Calu3 (cell line): ENCODE results near the gene SORCS1. TPM values are rescaled to one million over a fixed set of nuclear protein-coding genes. Genes with fewer than 3 reads are reported as not detected.

Experiments used
- BruUV-seq: library from RNA; stranded (reverse); fragments of 400-500 nt; replicated peaks from 2 replicates; lab custom pipeline; 2021; lab: Mats Ljungman, UMichigan
- CTCF ChIA-PET: fragments of 300-600 bp; sonication (Branson Sonifier 250); formaldehyde crosslinking; loops from one replicate; lab custom pipeline; 2022; ENCODE audit warnings: antibody characterized with exemption; lab: Charles Lee
- DNase-seq: peaks from one replicate; pipeline ENCODE4 v3.0.0; 2022
- H3K27ac Mint-ChIP-seq: one replicate; pipeline ENCODE4 v1.8.0; 2022; ENCODE audit warnings: mixed read lengths; ENCODE audit not compliant: unreplicated experiment
- H3K27me3 Mint-ChIP-seq: one replicate; pipeline ENCODE4 v1.8.0; 2022; ENCODE audit warnings: mixed read lengths; ENCODE audit not compliant: unreplicated experiment
- H3K36me3 Mint-ChIP-seq: one replicate; pipeline ENCODE4 v1.8.0; 2022; ENCODE audit warnings: mild to moderate bottlenecking, moderate library complexity, mixed read lengths; ENCODE audit not compliant: insufficient read depth, unreplicated experiment
- H3K4me1 Mint-ChIP-seq: one replicate; pipeline ENCODE4 v1.8.0; 2022; ENCODE audit warnings: mild to moderate bottlenecking, low read depth, mixed read lengths; ENCODE audit not compliant: unreplicated experiment
- H3K4me3 Mint-ChIP-seq: one replicate; pipeline ENCODE4 v1.8.0; 2022; ENCODE audit warnings: mild to moderate bottlenecking, low read depth, moderate library complexity, mixed read lengths; ENCODE audit not compliant: unreplicated experiment
- H3K9me3 Mint-ChIP-seq: one replicate; pipeline ENCODE4 v1.8.0; 2022; ENCODE audit warnings: low read depth, mixed read lengths; ENCODE audit not compliant: unreplicated experiment
- CTCF ChIP-seq: fragments of 200-600 bp; IDR thresholded peaks from one replicate; pipeline ENCODE4 v1.8.0; 2022; ENCODE audit warnings: antibody characterized with exemption; ENCODE audit not compliant: unreplicated experiment
- intact Hi-C: fragments of 100-400 bp; cut with micrococcal nuclease; formaldehyde crosslinking; loops from one replicate; pipeline ENCODE4 v1.10.0; 2022; ENCODE audit not compliant: unreplicated experiment
- total RNA-seq: library from RNA; stranded (reverse); gene quantifications from 2 replicates; pipeline ENCODE4 v1.2.3, GENCODE V29; 2022

The SORCS1 gene
- total RNA-seq, 1 experiment from 2014 or later: not detected

DNA sequence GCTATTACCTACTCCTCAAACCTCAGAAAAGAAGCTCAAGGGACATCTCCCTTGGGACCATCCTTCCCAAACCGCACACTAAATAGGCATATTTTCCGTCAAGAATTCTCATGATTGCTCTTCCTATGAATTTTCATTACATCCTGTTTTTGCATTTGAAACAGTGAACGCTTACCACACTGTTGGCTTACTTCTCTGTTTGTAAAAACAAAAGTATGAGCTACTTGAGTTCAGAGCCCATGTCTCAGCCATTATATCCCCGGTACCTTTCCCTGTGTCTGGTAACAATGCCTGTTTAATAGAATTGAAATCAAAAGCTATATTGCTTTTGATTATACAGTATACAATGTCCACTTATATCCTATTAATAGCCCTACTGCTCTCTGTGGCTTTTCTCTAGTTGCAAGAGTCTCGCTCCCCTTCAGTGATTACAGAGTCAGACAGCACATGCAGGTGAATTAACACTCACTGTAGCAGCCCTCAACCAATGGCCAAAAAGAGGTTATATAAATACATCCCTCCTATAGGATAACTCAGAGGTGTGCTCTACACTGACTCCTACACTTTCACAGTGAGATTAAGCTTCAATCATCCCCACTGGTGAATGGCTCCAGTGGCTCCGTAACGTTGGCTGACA lies 264.4 kb downstream of the SORCS1 start:
- H3K4me1 Mint-ChIP-seq: no peaks in the 10 kb centered on the region
- peaks cover 6% of the 10 kb centered on the region for H3K9me3 Mint-ChIP-seq
- CTCF ChIA-PET: no interaction called here
- no peak overlapping the region for H3K4me3 Mint-ChIP-seq
- no TSS peak for BruUV-seq
- intact Hi-C loops: no loop called here
- TF ChIP-seq CTCF: no peak
- H3K36me3 Mint-ChIP-seq: no peaks in the 10 kb centered on the region
- no peak overlapping the region for H3K27ac Mint-ChIP-seq
- DNase-seq: no peak
- H3K27me3 Mint-ChIP-seq: no peaks in the 10 kb centered on the region

DNA sequence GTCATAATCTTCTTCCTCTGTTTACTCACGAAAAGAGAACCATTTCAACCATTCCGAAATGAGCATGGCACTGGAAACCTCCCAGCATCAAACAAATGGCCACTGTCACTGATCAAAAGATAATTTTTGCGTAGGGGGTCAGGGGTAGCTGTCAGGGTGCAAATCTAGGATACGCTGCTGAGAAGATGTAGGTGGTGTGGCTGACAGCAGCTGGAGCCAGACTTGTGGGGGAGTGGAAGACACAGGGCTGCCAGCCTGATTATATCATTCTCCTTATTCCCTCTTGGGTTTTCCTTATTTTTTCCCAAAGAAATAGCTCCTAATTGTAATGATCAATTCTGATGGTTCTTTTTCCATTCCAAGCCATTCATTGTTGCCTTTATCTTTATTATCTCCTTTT lies 266.1 kb downstream of the SORCS1 start:
- DNase-seq: no peak
- H3K27ac Mint-ChIP-seq: no peak overlapping the region
- CTCF ChIA-PET: no interaction called here

GRCh38 chr10:106897719-106898118 lies 266.8 kb downstream of the SORCS1 start:
- H3K4me1 Mint-ChIP-seq: no peaks in the 10 kb centered on the region
- H3K36me3 Mint-ChIP-seq: no peaks in the 10 kb centered on the region
- CTCF ChIA-PET: no interaction called here
- no peak overlapping the region for H3K27ac Mint-ChIP-seq
- no peaks in the 10 kb centered on the region for H3K27me3 Mint-ChIP-seq
- H3K9me3 Mint-ChIP-seq: peaks cover 10% of the 10 kb centered on the region
- no peak for TF ChIP-seq CTCF
- intact Hi-C loops: no loop called here
- no peak for DNase-seq
- BruUV-seq: no TSS peak
- H3K4me3 Mint-ChIP-seq: no peak overlapping the region

More for the DNA sequence above, 266.1 kb downstream of the SORCS1 start:
- Mint-ChIP-seq H3K4me1 (no peaks in the 10 kb centered on the region), H3K4me3 (no peak overlapping the region), H3K27me3 (no peaks in the 10 kb centered on the region), H3K36me3 (no peaks in the 10 kb centered on the region), H3K9me3 (peaks cover 10% of the 10 kb centered on the region)
- intact Hi-C loops: no loop called here
- BruUV-seq: no TSS peak
- no peak for TF ChIP-seq CTCF

- no peaks in the 10 kb centered on the region for H3K36me3 Mint-ChIP-seq
- no peaks in the 10 kb centered on the region for H3K4me1 Mint-ChIP-seq
- H3K27ac Mint-ChIP-seq: no peak overlapping the region
- no TSS peak for BruUV-seq
- no peak overlapping the region for H3K4me3 Mint-ChIP-seq
- CTCF ChIA-PET: no interaction called here
- H3K9me3 Mint-ChIP-seq: peaks cover 8% of the 10 kb centered on the region
- TF ChIP-seq CTCF: no peak
- no peaks in the 10 kb centered on the region for H3K27me3 Mint-ChIP-seq
- no peak for DNase-seq
- intact Hi-C loops: no loop called here
Measured at GRCh38 chr10:106894692-106895091, 269.8 kb downstream of the SORCS1 start.
